HCT116 (cell line): ENCODE data around the gene PPP6C. TPM values are rescaled to one million over a fixed set of nuclear protein-coding genes. Genes with fewer than 3 reads are reported as not detected.

Experiments used
- total RNA-seq: library from RNA; stranded (reverse); gene quantifications from one replicate; pipeline ENCODE4 v1.2.1, GENCODE V29; 2021; ENCODE audit not compliant: unreplicated experiment

The PPP6C gene
- total RNA-seq, 1 experiment from 2014 or later, result 35.4 TPM

Other genes with a start within 250 kb of the PPP6C start
- 13.1 TPM for gene GOLGA1, start 248.7 kb downstream of the PPP6C start, total RNA-seq
- 14.0 TPM for gene SCAI, start 46.3 kb downstream of the PPP6C start, total RNA-seq
- gene RABEPK, start 10.7 kb upstream of the PPP6C start, total RNA-seq, result 48.3 TPM
- gene HSPA5, start 51.5 kb upstream of the PPP6C start, total RNA-seq, result 438 TPM
- gene GAPVD1, start 72.0 kb upstream of the PPP6C start, total RNA-seq, result 53.1 TPM